Aorta (tissue), 5 donors: Measurements from ENCODE around the gene KCNK6. TPM values are rescaled to one million over a fixed set of nuclear protein-coding genes. Genes with fewer than 3 reads are reported as not detected.
"Not testable (repeated sequence)": the region's sequence is repeated elsewhere in the genome, so short reads cannot be mapped to it uniquely, and the experiment has no call there.

Source experiments
- ATAC-seq: fragments of 200-7000 bp; cut with Tn5 transposase; one replicate; pipeline ENCODE4 v1.9.1; 2022; ENCODE audit warnings: moderate library complexity; ENCODE audit not compliant: low FRiP score
- DNase-seq, 2 donors: peaks; one replicate each; pipeline ENCODE4 v3.0.0-alpha.2; 2020
- H3K27ac ChIP-seq, 2 donors: one replicate each; pipeline ENCODE4 v1.5.1; 2013; ENCODE audit warnings: low read length in 2 of 2, mild to moderate bottlenecking in 2 of 2, moderate library complexity in 2 of 2, control low read depth in 1 of 2, inconsistent platforms in 1 of 2, low read depth in 1 of 2
- H3K27me3 ChIP-seq, 2 donors: one replicate each; pipeline ENCODE4 v1.6.1; 2013; ENCODE audit warnings: control low read depth in 1 of 2, low read length in 1 of 2, mild to moderate bottlenecking in 1 of 2, moderate library complexity in 1 of 2; ENCODE audit not compliant: insufficient read depth in 2 of 2, control insufficient read depth in 1 of 2
- H3K36me3 ChIP-seq, 2 donors: one replicate each; pipeline ENCODE4 v1.6.1; 2013; ENCODE audit warnings: control low read depth in 1 of 2, low read length in 1 of 2, mild to moderate bottlenecking in 1 of 2; ENCODE audit not compliant: insufficient read depth in 2 of 2, control insufficient read depth in 1 of 2
- H3K4me1 ChIP-seq, 2 donors: one replicate each; pipeline ENCODE4 v1.6.1; 2013; ENCODE audit warnings: low read length in 2 of 2, control low read depth in 1 of 2, mild to moderate bottlenecking in 1 of 2, moderate library complexity in 1 of 2; ENCODE audit not compliant: insufficient read depth in 2 of 2, control insufficient read depth in 1 of 2
- H3K4me3 ChIP-seq, 2 donors: one replicate each; pipeline ENCODE4 v1.5.1; 2013; ENCODE audit warnings: low read length in 2 of 2, control low read depth in 1 of 2, mild to moderate bottlenecking in 1 of 2
- H3K9me3 ChIP-seq: one replicate; pipeline ENCODE4 v1.6.1; 2013; ENCODE audit warnings: mild to moderate bottlenecking, low read length; ENCODE audit not compliant: control insufficient read depth
- WGBS, 2 donors: extraction: QIAGEN DNeasy Blood & Tissue Kit; methylation state at CpG; one replicate each; pipeline ENCODE4 v1.1.7; 2013; 5-methylcytosine and 5-hydroxymethylcytosine counted together
- intact Hi-C, 2 donors: fragments of 100-400 bp; cut with DNase I; formaldehyde crosslinking; loops; one replicate each; pipeline versions ENCODE4 v1.14.2 to v1.15.0; 2022
- polyA plus RNA-seq, 2 donors: library from polyadenylated mRNA; stranded (reverse); fragments of 200-250 nt; gene quantifications; one replicate each; pipeline ENCODE4 v1.2.3, GENCODE V29; 2013
- total RNA-seq, 2 donors: library from RNA; stranded (reverse); fragmentation: NEBNext Ultra II Directional; extraction: Animal tissue kit (Norgen Biotek cat#: 25700); gene quantifications; one replicate each; pipeline ENCODE4 v1.2.1, GENCODE V29; 2021
- donor health status: healthy with polysubstance abuse.
- donor health status: Bipolar disorder and iron deficiency.
- donor health status: DM: no; HTN: no; CAD: no.
- donor health status: DM: no; HTN: no; CAD: no.
- donor health status: DM: yes; HTN: yes; CAD: no.

The KCNK6 gene
- total and polyA plus RNA-seq, 4 donors, result 13.1 to 25.2 (median 21.1) TPM

DNA sequence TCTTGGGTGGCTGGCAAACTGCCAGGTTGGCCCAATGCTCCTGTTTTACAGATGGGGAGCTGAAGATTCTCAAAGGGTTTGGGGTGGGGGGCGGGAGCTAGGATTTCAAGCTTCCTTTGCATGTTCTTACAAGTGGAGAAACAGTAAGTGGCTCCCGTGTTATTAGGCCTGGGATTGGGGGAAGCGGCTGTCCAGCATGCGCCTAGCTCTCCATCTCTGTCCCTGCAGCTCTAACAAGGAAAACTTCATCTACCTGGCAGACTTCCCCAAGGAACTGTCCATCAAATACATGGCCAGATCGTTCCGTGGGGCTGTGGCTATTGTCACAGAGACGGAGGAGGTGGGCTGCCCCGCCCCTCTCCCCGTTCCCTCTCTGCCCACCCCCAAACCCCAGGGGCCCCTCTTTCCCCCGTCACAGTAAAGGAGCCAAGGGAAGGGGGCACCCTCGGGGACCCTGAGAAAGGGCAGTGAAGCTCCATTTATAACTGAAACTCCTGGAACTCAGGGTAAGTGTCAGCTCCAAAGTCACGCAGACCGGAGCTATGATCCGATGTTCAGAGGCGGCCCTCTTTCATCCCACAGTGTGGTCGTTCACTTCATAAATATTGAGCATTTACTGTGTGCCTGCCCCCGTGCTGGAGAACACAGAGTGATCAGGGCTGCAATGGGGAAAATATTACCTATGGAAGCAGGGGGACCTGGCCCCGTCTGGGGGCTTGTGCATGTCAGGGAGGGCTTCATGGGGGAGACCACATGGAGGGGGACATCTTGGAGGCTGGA is 39.8 kb downstream of the KCNK6 start:
- ATAC-seq (no peak), DNase-seq (no peak)
- Histone ChIP-seq H3K27ac (no peak overlapping the region), H3K27me3 (no peaks in the 10 kb centered on the region), H3K36me3 (no peaks in the 10 kb centered on the region), H3K4me3 (no peak overlapping the region), H3K4me1 (no peaks in the 10 kb centered on the region), H3K9me3 (no peaks in the 10 kb centered on the region)
- intact Hi-C loops, result no loop called here
- WGBS, 2 donors, result 46 to 47% methylated on average over 18 of the region's 18 CpGs

DNA sequence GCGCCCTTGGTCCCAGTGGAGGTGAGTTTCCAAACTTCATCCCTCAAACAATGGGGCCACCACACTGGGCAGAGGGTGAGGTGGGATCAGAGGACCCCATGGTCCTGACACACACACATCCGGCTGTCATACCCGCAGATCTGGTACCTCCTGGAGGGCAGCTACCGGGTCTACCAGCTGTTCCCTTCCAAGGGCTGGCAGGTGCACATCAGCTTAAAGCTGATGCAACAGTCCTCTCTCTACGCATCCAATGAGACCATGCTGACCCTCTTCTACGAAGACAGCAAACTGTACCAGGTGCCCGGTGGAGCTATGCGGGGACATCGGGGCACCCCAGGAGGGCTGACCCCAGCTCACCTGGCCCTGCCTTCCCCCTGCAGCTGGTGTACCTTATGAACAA is 40.7 kb downstream of the KCNK6 start:
- 77 to 83% methylated on average over 9 of the region's 9 CpGs for WGBS, 2 donors
- DNase-seq (no peak), ATAC-seq (no peak)
- no peak overlapping the region for H3K27ac ChIP-seq
- H3K36me3 ChIP-seq, result no peaks in the 10 kb centered on the region
- no peak overlapping the region for H3K4me3 ChIP-seq
- intact Hi-C loops, result no loop called here
- H3K4me1 ChIP-seq, result no peaks in the 10 kb centered on the region
- no peaks in the 10 kb centered on the region for H3K27me3 ChIP-seq
- H3K9me3 ChIP-seq, result no peaks in the 10 kb centered on the region

DNA sequence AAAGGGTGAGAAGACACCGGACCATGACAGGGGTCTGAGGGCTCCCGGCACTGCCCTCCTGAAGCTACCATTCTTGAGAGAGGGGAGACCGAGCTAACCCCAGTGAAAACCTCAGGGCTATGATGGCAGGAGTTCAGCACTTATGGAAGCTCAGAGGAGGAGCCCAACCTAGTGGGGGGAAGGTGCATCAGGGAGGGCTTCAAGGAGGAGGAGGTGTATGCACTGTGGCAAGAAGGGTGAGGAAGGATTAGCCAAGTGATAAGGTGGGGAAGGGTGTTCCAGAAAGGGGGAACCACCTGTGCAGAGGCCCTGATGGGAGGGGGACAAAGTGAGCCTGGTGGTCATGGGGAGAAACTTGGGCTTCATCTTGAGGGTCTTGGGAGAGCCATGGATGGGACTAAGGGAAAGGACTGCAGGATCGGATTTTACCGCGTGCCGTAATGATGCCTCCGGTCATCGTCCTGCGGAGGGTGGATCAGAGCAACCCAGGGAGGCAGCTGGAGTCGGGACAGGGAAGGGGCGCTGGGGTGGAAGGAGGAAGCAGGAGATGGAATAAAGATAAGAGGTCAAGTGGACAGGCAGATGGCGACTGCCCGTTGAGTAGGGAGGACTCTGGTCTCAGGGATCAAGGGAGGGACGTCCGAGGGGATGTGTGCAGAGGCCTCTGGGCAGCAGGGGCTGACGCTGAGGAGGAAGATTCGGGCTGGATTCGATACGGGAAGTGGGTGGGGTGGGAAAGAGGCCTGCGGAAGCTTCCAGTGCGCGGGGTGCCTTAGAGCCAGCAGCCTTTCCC is 41.4 kb downstream of the KCNK6 start:
- peak overlapping the region in 1 of 2 donors; percentile 16 for H3K4me3 ChIP-seq
- DNase-seq (no peak), ATAC-seq (no peak)
- intact Hi-C loops, result no loop called here
- H3K27me3 ChIP-seq, result no peaks in the 10 kb centered on the region
- no peaks in the 10 kb centered on the region for H3K9me3 ChIP-seq
- no peaks in the 10 kb centered on the region for H3K36me3 ChIP-seq
- 21 to 22% methylated on average over 23 of the region's 23 CpGs for WGBS, 2 donors
- no peaks in the 10 kb centered on the region for H3K4me1 ChIP-seq
- no peak overlapping the region for H3K27ac ChIP-seq

DNA sequence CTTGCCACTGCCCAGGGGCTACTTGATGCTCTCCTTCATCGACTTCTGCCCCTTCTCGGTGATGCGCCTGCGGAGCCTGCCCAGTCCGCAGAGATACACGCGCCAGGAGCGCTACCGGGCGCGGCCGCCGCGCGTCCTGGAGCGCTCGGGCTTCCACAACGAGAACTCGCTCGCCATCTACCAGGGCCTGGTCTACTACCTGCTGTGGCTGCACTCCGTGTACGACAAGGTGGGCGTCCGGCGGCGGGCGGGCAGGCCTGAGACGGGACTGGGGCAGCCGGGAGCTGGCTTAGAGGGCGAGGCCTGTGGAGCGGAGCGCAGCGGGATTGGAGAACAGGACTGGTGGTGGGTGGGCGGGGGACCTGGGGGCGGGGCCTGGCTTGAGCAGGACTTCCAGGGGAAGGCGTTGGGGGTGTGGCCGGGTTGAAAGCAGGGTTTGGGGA is 42.0 kb downstream of the KCNK6 start:
- 0 to 1% methylated on average over 35 to 37 of the region's 37 CpGs for WGBS, 2 donors
- intact Hi-C loops, result no loop called here
- Histone ChIP-seq H3K27me3 (no peaks in the 10 kb centered on the region), H3K4me3 (peak overlapping the region; percentile 16 to 28), H3K4me1 (no peaks in the 10 kb centered on the region), H3K36me3 (no peaks in the 10 kb centered on the region), H3K9me3 (no peaks in the 10 kb centered on the region), H3K27ac (no peak overlapping the region)
- ATAC-seq (peak; percentile 87), DNase-seq (peak; percentile 89)

DNA sequence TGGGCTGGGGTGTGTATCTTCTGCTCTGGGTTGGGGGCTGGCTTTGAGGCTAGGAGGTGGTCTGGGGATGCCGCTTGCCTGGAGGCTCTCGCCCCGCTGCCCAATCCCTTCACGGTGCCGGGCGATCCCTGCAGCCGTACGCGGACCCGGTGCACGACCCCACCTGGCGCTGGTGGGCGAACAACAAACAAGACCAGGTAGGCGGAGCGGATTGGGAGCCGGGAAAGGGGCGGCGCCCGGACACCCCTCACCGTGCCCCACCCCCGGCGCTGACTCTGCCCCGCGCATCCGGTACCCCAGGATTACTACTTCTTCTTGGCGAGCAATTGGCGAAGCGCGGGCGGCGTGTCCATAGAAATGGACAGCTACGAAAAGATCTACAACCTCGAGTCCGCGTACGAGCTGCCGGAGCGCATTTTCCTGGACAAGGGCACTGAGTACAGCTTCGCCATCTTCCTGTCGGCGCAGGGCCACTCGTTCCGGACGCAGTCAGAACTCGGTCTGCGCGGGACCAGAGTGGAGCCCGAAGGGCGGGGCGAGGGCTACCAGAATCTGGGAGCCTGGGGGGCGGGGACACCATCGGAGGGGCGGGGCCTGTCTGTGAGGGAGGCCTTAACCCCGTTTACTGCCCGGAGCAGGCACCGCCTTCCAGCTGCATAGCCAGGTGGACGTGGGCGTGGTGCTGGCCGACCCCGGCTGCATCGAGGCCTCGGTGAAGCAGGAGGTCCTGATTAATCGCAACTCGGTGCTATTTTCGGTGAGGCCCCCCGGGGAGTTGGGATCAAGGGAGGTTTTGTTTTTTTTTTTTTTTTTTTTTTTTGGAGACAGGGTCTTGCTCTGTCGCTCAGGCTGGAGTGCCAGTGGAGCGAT is 42.7 kb downstream of the KCNK6 start:
- H3K4me1 ChIP-seq, result no peaks in the 10 kb centered on the region
- H3K9me3 ChIP-seq, result no peaks in the 10 kb centered on the region
- 1% methylated on average over 68 of the region's 68 CpGs for WGBS, 2 donors
- no peak overlapping the region for H3K27ac ChIP-seq
- ATAC-seq (peak; percentile 66), DNase-seq (peak; percentile 92 to 94)
- H3K27me3 ChIP-seq, result no peaks in the 10 kb centered on the region
- intact Hi-C loops, result no loop called here
- no peaks in the 10 kb centered on the region for H3K36me3 ChIP-seq
- peak overlapping the region; percentile 16 to 28 for H3K4me3 ChIP-seq

- H3K4me3 ChIP-seq, H3K27ac ChIP-seq, DNase-seq, H3K9me3 ChIP-seq, ATAC-seq, intact Hi-C loops, H3K36me3 ChIP-seq, H3K27me3 ChIP-seq, H3K4me1 ChIP-seq: not testable (repeated sequence)
- WGBS, 2 donors, result 80 to 81% methylated on average over 15 of the region's 16 CpGs
Observed at GRCh38 chr19:38362946-38363688, 43.5 kb downstream of the KCNK6 start.

DNA sequence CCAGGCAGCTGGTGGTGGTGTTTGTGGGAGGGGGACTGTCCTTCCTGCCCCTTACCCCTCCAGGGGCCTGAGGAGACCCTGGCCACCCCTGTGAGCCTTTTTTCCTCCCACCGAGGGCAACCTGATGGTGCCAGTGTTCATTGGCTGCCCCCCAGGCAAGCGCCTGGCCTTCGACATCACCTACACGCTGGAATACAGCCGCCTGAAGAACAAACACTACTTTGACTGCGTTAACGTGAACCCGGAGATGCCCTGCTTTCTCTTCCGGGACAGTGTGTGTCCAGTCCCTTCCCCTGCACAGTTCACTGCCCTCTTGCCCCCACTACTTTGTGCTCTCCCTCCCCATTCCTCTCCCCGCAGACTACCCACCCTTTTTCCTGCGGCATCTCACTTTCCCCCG is 47.4 kb downstream of the KCNK6 start:
- no peak for ATAC-seq
- Histone ChIP-seq H3K4me1 (no peaks in the 10 kb centered on the region), H3K9me3 (no peaks in the 10 kb centered on the region), H3K4me3 (no peak overlapping the region), H3K27ac (no peak overlapping the region), H3K27me3 (no peaks in the 10 kb centered on the region), H3K36me3 (no peaks in the 10 kb centered on the region)
- no peak for DNase-seq
- WGBS, 2 donors, result 72 to 73% methylated on average over 12 of the region's 12 CpGs
- intact Hi-C loops, result no loop called here

- Histone ChIP-seq H3K27ac (no peak overlapping the region), H3K27me3 (no peaks in the 10 kb centered on the region), H3K4me3 (no peak overlapping the region), H3K36me3 (no peaks in the 10 kb centered on the region), H3K4me1 (no peaks in the 10 kb centered on the region), H3K9me3 (no peaks in the 10 kb centered on the region)
- intact Hi-C loops, result no loop called here
- ATAC-seq (no peak), DNase-seq (no peak)
- 81 to 85% methylated on average over 2 of the region's 2 CpGs for WGBS, 2 donors
Observed at GRCh38 chr19:38369584-38369983, 49.9 kb downstream of the KCNK6 start.
